Fibroblast of pulmonary artery (primary cell): ENCODE measurements around the gene THSD7A.
A peak's percentile ranks its signal among the peaks of the same experiment; 100 is the strongest.

ENCODE experiments used
- DNase-seq: peaks from one replicate; pipeline ENCODE4 v3.0.0-alpha.2; 2010; ENCODE audit warnings: low read depth
- H3K4me3 ChIP-seq: replicated peaks from 2 replicates; pipeline ENCODE4 v1.5.1; 2011; ENCODE audit warnings: low read depth, mild to moderate bottlenecking, control low read depth, low read length, moderate library complexity
- CTCF ChIP-seq: IDR thresholded peaks from 2 replicates; pipeline ENCODE4 v1.5.1; 2011; ENCODE audit warnings: mild to moderate bottlenecking, control low read depth, low read length, inconsistent platforms; ENCODE audit errors: missing control alignments

The THSD7A gene

GRCh38 chr7:11376529-11376928 is 455.5 kb downstream of the THSD7A start:
- H3K4me3 ChIP-seq, result no peak overlapping the region
- no peak for DNase-seq

GRCh38 chr7:11374629-11375028 is 457.4 kb downstream of the THSD7A start:
- no peak overlapping the region for H3K4me3 ChIP-seq
- no peak for DNase-seq
- no peak for TF ChIP-seq CTCF

More at GRCh38 chr7:11376529-11376928, 455.5 kb downstream of the THSD7A start:
- no peak for TF ChIP-seq CTCF

- DNase-seq, result peak; percentile 39
- peak; percentile 65 for TF ChIP-seq CTCF
Observed at GRCh38 chr7:11373546-11374142, 458.4 kb downstream of the THSD7A start.

GRCh38 chr7:11369696-11370095 is 462.3 kb downstream of the THSD7A start:
- TF ChIP-seq CTCF, result no peak
- DNase-seq, result no peak
- H3K4me3 ChIP-seq, result no peak overlapping the region

More at GRCh38 chr7:11373546-11374142, 458.4 kb downstream of the THSD7A start:
- H3K4me3 ChIP-seq, result no peak overlapping the region

- no peak for DNase-seq
- no peak overlapping the region for H3K4me3 ChIP-seq
- TF ChIP-seq CTCF, result no peak
Observed at GRCh38 chr7:11366118-11366517, 465.9 kb downstream of the THSD7A start.

- no peak for DNase-seq
- no peak overlapping the region for H3K4me3 ChIP-seq
- TF ChIP-seq CTCF, result no peak
Observed at GRCh38 chr7:11358637-11359036, 473.4 kb downstream of the THSD7A start.

- DNase-seq, result no peak
- no peak for TF ChIP-seq CTCF
- no peak overlapping the region for H3K4me3 ChIP-seq
Observed at GRCh38 chr7:11355399-11356005, 476.5 kb downstream of the THSD7A start.
